ENCODE data around the gene PSMA5.

GRCh38 chr1:109356915-109357314 is 69.3 kb downstream of the PSMA5 start:
- TF ChIP-seq CTCF (IDR thresholded peaks at IDR 0.05; ENCODE audit: low read depth, low read length), result no peak
- no peak for TF ChIP-seq POLR2A (IDR thresholded peaks at IDR 0.05; ENCODE audit: extremely low read depth, insufficient read length)
- TF ChIP-seq MYC (IDR thresholded peaks at IDR 0.05; ENCODE audit: low read depth, low read length), result no peak
- TF ChIP-seq MAX (IDR thresholded peaks at IDR 0.05; ENCODE audit: low read depth, low read length), result no peak

Data from NB4 (cell line).